ENCODE results near the gene ANKRD63.

GRCh38 chr15:40269604-40270003 is 13.3 kb downstream of the ANKRD63 start:
- TF ChIP-seq CHD2 (IDR thresholded peaks at IDR 0.05; ENCODE audit: low read depth, low read length), result no peak
- TF ChIP-seq HNRNPH1 (optimal IDR thresholded peaks at IDR 0.05; ENCODE audit: low read depth, low read length), result no peak
- no peak for TF ChIP-seq POLR2A (conservative IDR thresholded peaks at IDR 0.05)
- TF ChIP-seq MAFK (IDR thresholded peaks at IDR 0.05; ENCODE audit: low read length), result no peak
- no peak for TF ChIP-seq PHB2 (IDR thresholded peaks at IDR 0.05; ENCODE audit: low read depth)
- no peak for TF ChIP-seq ESRRB (CRISPR knock-in tag; IDR thresholded peaks at IDR 0.05; ENCODE audit: borderline replicate concordance)
- no peak for TF ChIP-seq CTCF (IDR thresholded peaks at IDR 0.05 in 2 of 3, conservative IDR thresholded peaks at IDR 0.05 in 1 of 3; ENCODE audit: insufficient read depth in 2 of 3, low read depth in 1 of 3, low read length in 3 of 3)
- no peak for TF ChIP-seq ZNF445 (CRISPR knock-in tag; IDR thresholded peaks at IDR 0.05; ENCODE audit: low read depth)
- no peak for TF ChIP-seq POLR2AphosphoS5 (IDR thresholded peaks at IDR 0.05; ENCODE audit: control insufficient read depth, insufficient read depth, low read depth, low read length)

All from K562 (cell line).